ENCODE results near the gene NBAS.
"Not testable (repeated sequence)": the region's sequence is repeated elsewhere in the genome, so short reads cannot be mapped to it uniquely, and the experiment has no call there.

GRCh38 chr2:15210542-15210941, 350.6 kb downstream of the NBAS start:
- TF ChIP-seq CTCF (tag by site-specific recombination; IDR thresholded peaks at IDR 0.05); ZBTB20 (tag by site-specific recombination; IDR thresholded peaks at IDR 0.05); ZBTB7A (tag by site-specific recombination; IDR thresholded peaks at IDR 0.05; ENCODE audit: low read depth); ZNF221 (tag by site-specific recombination; IDR thresholded peaks at IDR 0.05; ENCODE audit: borderline replicate concordance); PRDM10 (tag by site-specific recombination; IDR thresholded peaks at IDR 0.05); ZNF114 (tag by site-specific recombination; IDR thresholded peaks at IDR 0.05); ELK4 (IDR thresholded peaks at IDR 0.05; ENCODE audit: borderline replicate concordance, low read depth, low read length); ZBTB26 (tag by site-specific recombination; optimal IDR thresholded peaks at IDR 0.05); ZBTB10 (tag by site-specific recombination; IDR thresholded peaks at IDR 0.05); ZNF747 (tag by site-specific recombination; IDR thresholded peaks at IDR 0.05); MEIS1 (CRISPR knock-in tag; IDR thresholded peaks at IDR 0.05; ENCODE audit: borderline replicate concordance); MZF1 (tag by site-specific recombination; IDR thresholded peaks at IDR 0.05; ENCODE audit: borderline replicate concordance); ZNF544 (tag by site-specific recombination; IDR thresholded peaks at IDR 0.05); ZNF529 (tag by site-specific recombination; IDR thresholded peaks at IDR 0.05; ENCODE audit: insufficient replicate concordance): not testable (repeated sequence)
